K562 (cell line): ENCODE measurements around the gene GATA1. TPM values are rescaled to one million over a fixed set of nuclear protein-coding genes. Genes with fewer than 3 reads are reported as not detected.

Experiments
- ATAC-seq: fragments of 200-7000 bp; cut with Tn5 transposase; 3 replicates; pipeline ENCODE4 v1.9.1; 2020; ENCODE audit warnings: moderate library complexity
- BruUV-seq: library from RNA; stranded (reverse); fragments of 400-500 nt; replicated peaks from 2 replicates; lab custom pipeline; 2021; lab: Mats Ljungman, UMichigan
- CTCF ChIA-PET: fragments of 300-600 bp; formaldehyde crosslinking; extraction: SDS; loops from one replicate; lab custom pipeline; 2021; ENCODE audit warnings: low intra/inter-chr PET ratio; lab: Yijun Ruan, JAX
- POLR2A ChIA-PET: fragments of 300-600, 350-650 bp; sonication (Branson Sonifier 250); formaldehyde crosslinking; extraction: SDS; loops from one replicate; lab custom pipeline; 2021; ENCODE audit warnings: antibody characterized with exemption, inconsistent platforms; lab: Yijun Ruan, JAX
- DNase-seq, 4 experiments: peaks; one replicate each; pipeline versions ENCODE4 v3.0.0 to v3.0.0-alpha.2; 2011 to 2018; ENCODE audit warnings: low spot score in 3 of 4, mixed read lengths in 3 of 4; ENCODE audit errors: extremely low read depth in 1 of 4
- FAIRE-seq: peaks from 2 replicates; lab custom pipeline; 2011; peaks lifted over from hg19 to GRCh38; lab: Jason Lieb, UNC
- H2AFZ ChIP-seq: 2 replicates; pipeline ENCODE4 v1.6.0; 2011; ENCODE audit warnings: low read depth, low read length, control low read depth, inconsistent platforms
- H3K27ac ChIP-seq: fragments of 200-600 bp; 3 replicates; pipeline ENCODE4 v1.8.0; 2011; ENCODE audit warnings: low read depth, mild to moderate bottlenecking, control low read depth, inconsistent platforms, low read length, moderate library complexity, mixed read lengths; ENCODE audit errors: extremely low read depth
- H3K27me3 ChIP-seq, 2 experiments: fragments of 300-600 bp in 1 of 2; 2 replicates in 1 of 2; 3 replicates in 1 of 2; pipeline versions ENCODE4 v1.6.0 to v1.8.0; 2011; ENCODE audit warnings: inconsistent platforms in 2 of 2, low read length in 2 of 2, mild to moderate bottlenecking in 1 of 2, mixed read lengths in 1 of 2, moderate library complexity in 1 of 2; ENCODE audit not compliant: control insufficient read depth in 2 of 2, insufficient read depth in 2 of 2
- H3K36me3 ChIP-seq: fragments of 300-600 bp; 3 replicates; pipeline ENCODE4 v1.8.0; 2011; ENCODE audit warnings: mild to moderate bottlenecking, low read length, inconsistent platforms; ENCODE audit not compliant: control insufficient read depth, insufficient read depth
- H3K4me1 ChIP-seq, 2 experiments: fragments of 200-600 bp in 1 of 2; replicated peaks in 1 of 2; 2 replicates in 1 of 2; 3 replicates in 1 of 2; pipeline versions ENCODE4 v1.5.1 to v1.8.0; 2011; ENCODE audit warnings: inconsistent platforms in 2 of 2, low read length in 2 of 2, mild to moderate bottlenecking in 1 of 2, mixed read lengths in 1 of 2, moderate library complexity in 1 of 2; ENCODE audit not compliant: control insufficient read depth in 2 of 2, insufficient read depth in 2 of 2
- H3K4me2 ChIP-seq: 2 replicates; pipeline ENCODE4 v1.6.1; 2011; ENCODE audit warnings: low read length, control low read depth, inconsistent platforms, mixed read lengths; ENCODE audit not compliant: insufficient read depth
- H3K4me3 ChIP-seq: fragments of 200-600 bp; sonication (generic), shearing (Covaris generic); 2 replicates; pipeline ENCODE4 v1.5.1; 2016; ENCODE audit warnings: control low read depth, inconsistent platforms
- H3K79me2 ChIP-seq: fragments of 200-600 bp; 3 replicates; pipeline ENCODE4 v1.8.0; 2011; ENCODE audit warnings: low read length, inconsistent platforms; ENCODE audit not compliant: control insufficient read depth, insufficient read depth
- H3K9ac ChIP-seq, 2 experiments: 2 replicates each; pipeline versions ENCODE4 v1.6.0 to v1.6.1; 2011; ENCODE audit warnings: low read depth in 2 of 2, low read length in 2 of 2, control low read depth in 1 of 2, inconsistent platforms in 1 of 2, mild to moderate bottlenecking in 1 of 2, mixed read lengths in 1 of 2; ENCODE audit not compliant: insufficient read depth in 1 of 2
- H3K9me1 ChIP-seq: one replicate; pipeline ENCODE4 v1.6.0; 2011; ENCODE audit warnings: inconsistent platforms, mild to moderate bottlenecking, low read length, moderate library complexity; ENCODE audit not compliant: control insufficient read depth, insufficient read depth
- H3K9me3 ChIP-seq: replicated peaks from 2 replicates; pipeline ENCODE4 v1.5.1; 2011; ENCODE audit warnings: low read depth, low read length, inconsistent platforms; ENCODE audit not compliant: control insufficient read depth, insufficient read depth
- H4K20me1 ChIP-seq: replicated peaks from 2 replicates; pipeline ENCODE4 v1.6.1; 2011; ENCODE audit warnings: low read length, inconsistent platforms, mixed read lengths; ENCODE audit not compliant: control insufficient read depth, insufficient read depth
- EGR1 ChIP-seq: fragments of 450-650 bp; conservative IDR thresholded peaks from 2 replicates; pipeline ENCODE4 v1.6.1; 2017; ENCODE audit warnings: mild to moderate bottlenecking
- ESRRA ChIP-seq: fragments of 450-650 bp; IDR thresholded peaks from 2 replicates; pipeline ENCODE4 v1.6.1; 2014; ENCODE audit warnings: low read depth, mild to moderate bottlenecking, moderate library complexity, borderline replicate concordance
- HSF4 ChIP-seq: fragments of 250-450 bp; sonication (Bioruptor Pico); IDR thresholded peaks from 2 replicates; pipeline ENCODE4 v2.1.2; 2022; ENCODE audit warnings: mild to moderate bottlenecking, moderate library complexity, borderline replicate concordance
- MTA1 ChIP-seq: fragments of 450-650 bp; IDR thresholded peaks from 2 replicates; pipeline ENCODE4 v1.6.1; 2017; ENCODE audit warnings: borderline replicate concordance
- NELFE ChIP-seq: IDR thresholded peaks from 2 replicates; pipeline ENCODE4 v1.6.1; 2011; ENCODE audit warnings: mild to moderate bottlenecking; ENCODE audit not compliant: insufficient read depth, insufficient read length
- NEUROD1 ChIP-seq: fragments of 150-350 bp; IDR thresholded peaks from 2 replicates; pipeline ENCODE4 v1.6.1; 2014; ENCODE audit warnings: borderline replicate concordance, low read length, low read depth; ENCODE audit not compliant: partially characterized antibody
- PBX2 ChIP-seq, 2 experiments: IDR thresholded peaks in 1 of 2; conservative IDR thresholded peaks in 1 of 2; 2 replicates each; pipeline ENCODE4 v1.6.1; 2016; ENCODE audit warnings: low read depth in 2 of 2, mild to moderate bottlenecking in 1 of 2, missing compliant biosample characterization in 1 of 2, missing genetic modification characterization in 1 of 2, moderate library complexity in 1 of 2
- SRF ChIP-seq, 2 experiments: fragments of 250-450, 450-650 bp in 1 of 2; sonication (Bioruptor Pico) in 1 of 2; sonication (generic) in 1 of 2; formaldehyde crosslinking; IDR thresholded peaks; 2 replicates each; pipeline versions ENCODE4 v1.5.0 to v1.5.1; 2020 to 2022; ENCODE audit warnings: mild to moderate bottlenecking in 1 of 2, missing genetic modification reagents in 1 of 2
- ZBTB2 ChIP-seq: fragments of 450-650 bp; IDR thresholded peaks from 2 replicates; pipeline ENCODE4 v1.6.1; 2016; ENCODE audit warnings: antibody characterized with exemption
- ZKSCAN1 ChIP-seq: fragments of 150-350 bp; IDR thresholded peaks from 2 replicates; pipeline ENCODE4 v1.6.1; 2016; ENCODE audit warnings: low read depth, low read length
- ZNF184 ChIP-seq: sonication (generic); formaldehyde crosslinking; IDR thresholded peaks from 2 replicates; pipeline ENCODE4 v1.5.0; 2020; ENCODE audit warnings: missing genetic modification reagents
- WGBS: fragments of 100-300 bp; shearing (Covaris generic); methylation state at CpG from one replicate; pipeline ENCODE4 v1.1.6; 2016; ENCODE audit warnings: low coverage, mixed read lengths; ENCODE audit not compliant: insufficient coverage; ENCODE audit errors: missing lambda C conversion rate; 5-methylcytosine and 5-hydroxymethylcytosine counted together
- in situ Hi-C: fragments of 300-500 bp; cut with MboI; formaldehyde crosslinking; loops from 4 replicates; pipeline ENCODE4 v1.15.0; 2018; ENCODE audit warnings: inconsistent platforms, mixed read lengths
- intact Hi-C: fragments of 100-400 bp; cut with micrococcal nuclease; formaldehyde crosslinking; loops from 2 replicates; pipeline ENCODE4 v1.14.2; 2022
- polyA plus RNA-seq, 8 experiments: library from polyadenylated mRNA; depleted of rRNA in 4 of 8; stranded (reverse) in 5 of 8; unstranded in 3 of 8; fragments of >200 nt; fragmentation: Nextera tagmentation in 2 of 8; fragmentation: Illumina TruSeq in 1 of 8; extraction: Ambion mirVana in 2 of 8; extraction: Trizol in 1 of 8; gene quantifications; 2 replicates each; pipeline versions ENCODE4 v1.2.1 to v1.2.3, GENCODE V29; 2011 to 2014; ENCODE audit warnings: inconsistent platforms in 1 of 8, missing spikeins in 1 of 8
- total RNA-seq, 7 experiments: library from RNA; depleted of rRNA in 6 of 7; stranded (reverse); fragments of >200 nt in 6 of 7; fragmentation: Illumina TruSeq in 2 of 7; extraction: Trizol in 2 of 7; gene quantifications; 2 replicates each; pipeline versions ENCODE4 v1.2.1 to v1.2.3, GENCODE V29; 2011 to 2021; ENCODE audit warnings: low replicate concordance in 1 of 7
- TF ChIP-seq, protein P1 (sequence below): sonication (generic); IDR thresholded peaks from 2 replicates; pipeline ENCODE4 v1.6.1; 2016
- TF ChIP-seq, protein P2 (sequence below): fragments of 450-650 bp; IDR thresholded peaks from 2 replicates; pipeline ENCODE4 v1.6.1; 2014; ENCODE audit warnings: low read depth, mild to moderate bottlenecking, moderate library complexity, borderline replicate concordance

GATA1 gene
- total and polyA plus RNA-seq, 9 of the 15 experiments (the other 6 are each of a cell fraction or from before 2014, with no cell fraction given) = 11.9 to 291 (median 116) TPM

DNA sequence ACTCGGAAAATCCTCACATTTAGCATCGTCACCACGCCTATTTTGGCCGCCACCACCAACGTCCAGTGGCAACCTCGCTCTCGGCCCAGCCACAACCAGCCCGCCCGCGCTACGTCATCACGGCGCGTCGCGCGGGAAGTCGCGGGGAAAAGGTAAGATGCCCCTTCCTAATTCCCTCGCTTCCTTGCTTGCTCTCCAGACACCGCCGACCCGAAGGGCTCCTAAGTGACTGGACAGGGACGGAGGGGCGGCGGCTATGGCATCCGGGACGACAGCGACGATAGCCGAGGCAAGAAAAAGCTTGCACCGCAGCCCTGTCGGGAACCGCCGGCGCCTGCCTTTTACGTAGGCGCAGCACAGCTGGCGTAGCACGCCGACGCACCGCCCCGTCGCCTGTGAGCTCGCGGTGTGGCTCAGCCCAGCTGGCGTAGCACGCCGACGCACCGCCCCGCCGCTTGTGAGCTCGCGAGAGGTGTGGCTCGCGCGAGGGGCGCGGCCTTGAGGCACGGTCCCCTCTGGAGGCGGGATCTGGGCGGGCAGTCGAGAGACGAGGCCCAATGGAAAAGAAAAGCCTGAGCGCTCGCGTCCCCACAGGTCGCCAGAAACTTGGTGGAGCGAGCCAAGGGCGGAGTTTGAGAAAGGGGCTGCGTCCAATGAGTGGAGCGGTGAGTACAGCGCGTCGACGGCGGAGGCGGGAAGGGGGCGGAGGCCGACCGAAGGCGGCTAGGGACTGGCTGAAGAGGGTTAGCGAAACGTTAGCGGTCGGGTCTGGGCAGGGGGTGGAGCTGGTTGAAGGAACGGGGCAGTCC is 15.1 kb downstream of the GATA1 start, which contains the start of gene HDAC6:
Gene HDAC6, plus strand, starts transcription at position 788 of the 809 bp plus-strand sequence. CDS start 626 bp downstream, outside the sequence.
- Histone ChIP-seq H3K36me3 (peaks cover 28% of the 10 kb centered on the region; the same call in 2 of the 3 replicates), H3K9me3 (no peaks in the 10 kb centered on the region), H3K27ac (peak within 1 kb of the TSS; percentile 99), H2AFZ (peak within 1 kb of the TSS; percentile 100), H3K4me2 (peak within 1 kb of the TSS; percentile 93), H3K4me3 (peak within 1 kb of the TSS; percentile 73), H4K20me1 (no peaks in the 10 kb centered on the region), H3K4me1 (peaks cover 12 to 39% of the 10 kb centered on the region in 2 experiments), H3K79me2 (peaks cover 8% of the 10 kb centered on the region), H3K9me1 (no peaks in the 10 kb centered on the region), H3K27me3 (no peaks in the 10 kb centered on the region), H3K9ac (peak within 1 kb of the TSS; percentile 97 to 98)
- intact Hi-C loops (loop anchor here (5.0 to 10.0 kb wide), 5 partner anchors 39 to 373 kb away; partner anchors contain the start of genes GLOD5, PLP2, PQBP1 and SUV39H1), in situ Hi-C loops (no loop called here)
- ChIA-PET POLR2A (interaction anchor here (0.6 to 2.0 kb wide), 8 partner anchors 14 to 225 kb away, joined by 3 to 6 read pairs (median 4); partner anchors contain the start of gene SLC35A2), CTCF (no interaction called here)
- FAIRE-seq (peak; percentile 97), ATAC-seq (peak; percentile 88), DNase-seq (peak; percentile 86 to 99 (median 88))
- WGBS = 0% methylated on average over 33 of the region's 89 CpGs
- no TSS peak for BruUV-seq
- no peak for TF ChIP-seq PBX2 (CRISPR knock-in tag; IDR thresholded peaks at IDR 0.05; ENCODE audit: low read depth)
- no peak for TF ChIP-seq PBX2 (tag; conservative IDR thresholded peaks at IDR 0.05; ENCODE audit: low read depth)
- peak; percentile 99 for TF ChIP-seq MTA1
- TF ChIP-seq ESRRA = peak; percentile 54; the same call in 1 of the 2 replicates
- TF ChIP-seq NEUROD1 = peak; percentile 24
- TF ChIP-seq, protein P1, sequence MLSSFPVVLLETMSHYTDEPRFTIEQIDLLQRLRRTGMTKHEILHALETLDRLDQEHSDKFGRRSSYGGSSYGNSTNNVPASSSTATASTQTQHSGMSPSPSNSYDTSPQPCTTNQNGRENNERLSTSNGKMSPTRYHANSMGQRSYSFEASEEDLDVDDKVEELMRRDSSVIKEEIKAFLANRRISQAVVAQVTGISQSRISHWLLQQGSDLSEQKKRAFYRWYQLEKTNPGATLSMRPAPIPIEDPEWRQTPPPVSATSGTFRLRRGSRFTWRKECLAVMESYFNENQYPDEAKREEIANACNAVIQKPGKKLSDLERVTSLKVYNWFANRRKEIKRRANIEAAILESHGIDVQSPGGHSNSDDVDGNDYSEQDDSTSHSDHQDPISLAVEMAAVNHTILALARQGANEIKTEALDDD = peak; percentile 74; the same call in 1 of the 2 replicates
- TF ChIP-seq NELFE = no peak
- TF ChIP-seq HSF4 (CRISPR knock-in tag) = no peak
- TF ChIP-seq, protein P2, sequence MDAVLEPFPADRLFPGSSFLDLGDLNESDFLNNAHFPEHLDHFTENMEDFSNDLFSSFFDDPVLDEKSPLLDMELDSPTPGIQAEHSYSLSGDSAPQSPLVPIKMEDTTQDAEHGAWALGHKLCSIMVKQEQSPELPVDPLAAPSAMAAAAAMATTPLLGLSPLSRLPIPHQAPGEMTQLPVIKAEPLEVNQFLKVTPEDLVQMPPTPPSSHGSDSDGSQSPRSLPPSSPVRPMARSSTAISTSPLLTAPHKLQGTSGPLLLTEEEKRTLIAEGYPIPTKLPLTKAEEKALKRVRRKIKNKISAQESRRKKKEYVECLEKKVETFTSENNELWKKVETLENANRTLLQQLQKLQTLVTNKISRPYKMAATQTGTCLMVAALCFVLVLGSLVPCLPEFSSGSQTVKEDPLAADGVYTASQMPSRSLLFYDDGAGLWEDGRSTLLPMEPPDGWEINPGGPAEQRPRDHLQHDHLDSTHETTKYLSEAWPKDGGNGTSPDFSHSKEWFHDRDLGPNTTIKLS = peak; percentile 84
- TF ChIP-seq ZNF184 = no peak
- peak; percentile 18; the same call in 1 of the 2 replicates for TF ChIP-seq ZKSCAN1
- TF ChIP-seq ZBTB2 = peak; percentile 77
- TF ChIP-seq SRF (CRISPR knock-in tag; IDR thresholded peaks at IDR 0.05) = peak in 1 of 2 experiments; percentile 82; a peak in 1 of 4 replicates
- peak; percentile 81 for TF ChIP-seq EGR1
